ENCODE data around the gene TMC2. TPM values are rescaled to one million over a fixed set of nuclear protein-coding genes. Genes with fewer than 3 reads are reported as not detected.
A peak's percentile ranks its signal among the peaks of the same experiment; 100 is the strongest.

The TMC2 gene
- total RNA-seq, 2 donors from 2014 or later = 0.24 TPM; not detected in 1

- H3K36me3 Mint-ChIP-seq (ENCODE audit: low read depth) = no peaks in the 10 kb centered on the region
- DNase-seq = no peak
- H3K4me3 Mint-ChIP-seq = no peak overlapping the region
- no peak for TF ChIP-seq CTCF (conservative IDR thresholded peaks at IDR 0.05)
- H3K27ac Mint-ChIP-seq = no peak overlapping the region
- H3K9me3 Mint-ChIP-seq = peaks cover 7% of the 10 kb centered on the region
- 93 to 100% methylated on average over 1 of the region's 1 CpG for WGBS, 2 experiments (ENCODE audit: insufficient coverage in 1 of 2, insufficient read length in 1 of 2)
- Histone ChIP-seq H3K9me3 (ENCODE audit: control insufficient read depth, low read length) (no peaks in the 10 kb centered on the region), H3K36me3 (ENCODE audit: control insufficient read depth, insufficient read depth, low read length) (no peaks in the 10 kb centered on the region), H3K9ac (ENCODE audit: extremely low read depth, low read length, poor library complexity, severe bottlenecking) (no peak overlapping the region), H3K27me3 (ENCODE audit: control insufficient read depth, insufficient read depth, low read length, poor library complexity, severe bottlenecking) (no peaks in the 10 kb centered on the region), H3K27ac (ENCODE audit: low read depth, low read length) (no peak overlapping the region), H3K4me1 (ENCODE audit: control insufficient read depth, insufficient read depth, low read length) (no peaks in the 10 kb centered on the region), H3K4me3 (ENCODE audit: low read length) (no peak overlapping the region)
- peaks cover 18% of the 10 kb centered on the region for H3K27me3 Mint-ChIP-seq (ENCODE audit: insufficient read depth)
- peaks cover 4% of the 10 kb centered on the region for H3K4me1 Mint-ChIP-seq
Measured at GRCh38 chr20:2593756-2594155, 57.4 kb downstream of the TMC2 start.

- Mint-ChIP-seq H3K4me3 (no peak overlapping the region), H3K4me1 (peaks cover 4% of the 10 kb centered on the region), H3K36me3 (ENCODE audit: low read depth) (no peaks in the 10 kb centered on the region), H3K27ac (no peak overlapping the region), H3K9me3 (peaks cover 7% of the 10 kb centered on the region), H3K27me3 (ENCODE audit: insufficient read depth) (peaks cover 16% of the 10 kb centered on the region)
- Histone ChIP-seq H3K9ac (ENCODE audit: extremely low read depth, low read length, poor library complexity, severe bottlenecking) (no peak overlapping the region), H3K4me3 (ENCODE audit: low read length) (no peak overlapping the region), H3K4me1 (ENCODE audit: control insufficient read depth, insufficient read depth, low read length) (no peaks in the 10 kb centered on the region), H3K9me3 (ENCODE audit: control insufficient read depth, low read length) (no peaks in the 10 kb centered on the region), H3K27ac (ENCODE audit: low read depth, low read length) (no peak overlapping the region), H3K36me3 (ENCODE audit: control insufficient read depth, insufficient read depth, low read length) (no peaks in the 10 kb centered on the region), H3K27me3 (ENCODE audit: control insufficient read depth, insufficient read depth, low read length, poor library complexity, severe bottlenecking) (no peaks in the 10 kb centered on the region)
- DNase-seq = no peak
- WGBS, 2 experiments (ENCODE audit: insufficient coverage in 1 of 2, insufficient read length in 1 of 2) = 89 to 95% methylated on average over 2 of the region's 2 CpGs
- no peak for TF ChIP-seq CTCF (conservative IDR thresholded peaks at IDR 0.05)
Measured at GRCh38 chr20:2595076-2595475, 58.7 kb downstream of the TMC2 start.

GRCh38 chr20:2596673-2597279, 60.4 kb downstream of the TMC2 start:
- no peak overlapping the region for H3K4me3 ChIP-seq (ENCODE audit: low read length)
- peaks cover 7% of the 10 kb centered on the region for H3K9me3 Mint-ChIP-seq
- no peaks in the 10 kb centered on the region for H3K9me3 ChIP-seq (ENCODE audit: control insufficient read depth, low read length)
- H3K36me3 ChIP-seq (ENCODE audit: control insufficient read depth, insufficient read depth, low read length) = no peaks in the 10 kb centered on the region
- H3K27me3 ChIP-seq (ENCODE audit: control insufficient read depth, insufficient read depth, low read length, poor library complexity, severe bottlenecking) = no peaks in the 10 kb centered on the region
- peak overlapping the region; percentile 77 for H3K27ac Mint-ChIP-seq
- 79 to 83% methylated on average over 7 to 8 of the region's 8 CpGs for WGBS, 2 experiments (ENCODE audit: insufficient coverage in 1 of 2, insufficient read length in 1 of 2)
- H3K4me1 Mint-ChIP-seq = peaks cover 4% of the 10 kb centered on the region
- peaks cover 10% of the 10 kb centered on the region for H3K27me3 Mint-ChIP-seq (ENCODE audit: insufficient read depth)
- H3K36me3 Mint-ChIP-seq (ENCODE audit: low read depth) = no peaks in the 10 kb centered on the region
- no peak for TF ChIP-seq CTCF (conservative IDR thresholded peaks at IDR 0.05)
- H3K4me1 ChIP-seq (ENCODE audit: control insufficient read depth, insufficient read depth, low read length) = no peaks in the 10 kb centered on the region
- H3K27ac ChIP-seq (ENCODE audit: low read depth, low read length) = no peak overlapping the region
- peak; percentile 52 for DNase-seq
- H3K9ac ChIP-seq (ENCODE audit: extremely low read depth, low read length, poor library complexity, severe bottlenecking) = no peak overlapping the region
- no peak overlapping the region for H3K4me3 Mint-ChIP-seq
